ENCODE results near the gene ARSI. TPM values are rescaled to one million over a fixed set of nuclear protein-coding genes. Genes with fewer than 3 reads are reported as not detected.

ARSI gene
- total and polyA plus RNA-seq, 2 donors (not counting 3 experiments of a cell fraction or from before 2014, with no cell fraction given), result 0.17 to 0.20 TPM

GRCh38 chr5:150321784-150322183, 19.1 kb upstream of the ARSI start:
- CTCF ChIA-PET, result no interaction called here
- H3K4me2 ChIP-seq (ENCODE audit: insufficient read depth, low read length), result no peak overlapping the region
- POLR2A ChIA-PET, result no interaction called here

More at GRCh38 chr5:150321784-150322183, 19.1 kb upstream of the ARSI start:
- no peaks in the 10 kb centered on the region for H3K9me1 ChIP-seq (replicated peaks; ENCODE audit: control insufficient read depth, extremely low read depth, insufficient read depth, low read length)
- dilution Hi-C loops (cut with MboI; ENCODE audit: extremely low pct_ligation_motif_present, low sequenced_read_pairs) (no loop called here), intact Hi-C loops (cut with micrococcal nuclease) (no loop called here)
- TF ChIP-seq JUN (IDR thresholded peaks at IDR 0.05; ENCODE audit: borderline replicate concordance, insufficient read depth, insufficient read length, low read depth), result no peak
- TF ChIP-seq POLR2A (IDR thresholded peaks at IDR 0.05; ENCODE audit: low read depth, low read length), result no peak
- TF ChIP-seq FOS (IDR thresholded peaks at IDR 0.05; ENCODE audit: borderline replicate concordance, insufficient read depth, low read length), result no peak
- no peak for TF ChIP-seq MAX (IDR thresholded peaks at IDR 0.05; ENCODE audit: insufficient read depth, insufficient read length)
- no peak for TF ChIP-seq EZH2 (IDR thresholded peaks at IDR 0.05; ENCODE audit: borderline replicate concordance, low read depth, low read length, severe bottlenecking)
- TF ChIP-seq POLR2AphosphoS5 (IDR thresholded peaks at IDR 0.05; ENCODE audit: insufficient read depth, low read depth, low read length), result no peak
- no peak for TF ChIP-seq MYC (IDR thresholded peaks at IDR 0.05; ENCODE audit: low read depth, low read length)
- TF ChIP-seq GATA2 (IDR thresholded peaks at IDR 0.05; ENCODE audit: insufficient read depth, insufficient read length, low read depth, low read length), result no peak
- TF ChIP-seq, protein P1, sequence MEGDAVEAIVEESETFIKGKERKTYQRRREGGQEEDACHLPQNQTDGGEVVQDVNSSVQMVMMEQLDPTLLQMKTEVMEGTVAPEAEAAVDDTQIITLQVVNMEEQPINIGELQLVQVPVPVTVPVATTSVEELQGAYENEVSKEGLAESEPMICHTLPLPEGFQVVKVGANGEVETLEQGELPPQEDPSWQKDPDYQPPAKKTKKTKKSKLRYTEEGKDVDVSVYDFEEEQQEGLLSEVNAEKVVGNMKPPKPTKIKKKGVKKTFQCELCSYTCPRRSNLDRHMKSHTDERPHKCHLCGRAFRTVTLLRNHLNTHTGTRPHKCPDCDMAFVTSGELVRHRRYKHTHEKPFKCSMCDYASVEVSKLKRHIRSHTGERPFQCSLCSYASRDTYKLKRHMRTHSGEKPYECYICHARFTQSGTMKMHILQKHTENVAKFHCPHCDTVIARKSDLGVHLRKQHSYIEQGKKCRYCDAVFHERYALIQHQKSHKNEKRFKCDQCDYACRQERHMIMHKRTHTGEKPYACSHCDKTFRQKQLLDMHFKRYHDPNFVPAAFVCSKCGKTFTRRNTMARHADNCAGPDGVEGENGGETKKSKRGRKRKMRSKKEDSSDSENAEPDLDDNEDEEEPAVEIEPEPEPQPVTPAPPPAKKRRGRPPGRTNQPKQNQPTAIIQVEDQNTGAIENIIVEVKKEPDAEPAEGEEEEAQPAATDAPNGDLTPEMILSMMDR (IDR thresholded peaks at IDR 0.05; ENCODE audit: extremely low read depth in 1 of 2, insufficient read depth in 1 of 2, low read depth in 1 of 2, low read length in 2 of 2), result no peak
- no peak overlapping the region for H3K4me3 ChIP-seq (replicated peaks in 1 of 3; ENCODE audit: insufficient read depth in 1 of 3, low read depth in 1 of 3, low read length in 3 of 3)
- H3K4me1 ChIP-seq (ENCODE audit: control insufficient read depth, extremely low read depth, insufficient read depth, low read length), result peaks cover 24% of the 10 kb centered on the region
- FAIRE-seq (no peak), DNase-seq (ENCODE audit: low read depth, low spot score) (no peak)
- no peaks in the 10 kb centered on the region for H3K36me3 ChIP-seq (ENCODE audit: control insufficient read depth in 2 of 2, extremely low read depth in 1 of 2, insufficient read depth in 2 of 2, low read length in 2 of 2)
- no peak overlapping the region for H2AFZ ChIP-seq (ENCODE audit: low read depth, low read length)
- H3K9ac ChIP-seq (replicated peaks; ENCODE audit: extremely low read depth, insufficient read depth, low read length), result no peak overlapping the region
- H3K27ac ChIP-seq (ENCODE audit: insufficient read depth, low read depth, low read length), result no peak overlapping the region
- peaks cover 0 to 3% of the 10 kb centered on the region in 2 experiments for H3K27me3 ChIP-seq (ENCODE audit: control insufficient read depth in 2 of 2, insufficient read depth in 2 of 2, low read length in 2 of 2)
- no peaks in the 10 kb centered on the region for H3K79me2 ChIP-seq (ENCODE audit: control insufficient read depth, insufficient read depth, low read length)
- no TSS peak for BruUV-seq (replicated peaks)
- H3K9me3 ChIP-seq (replicated peaks; ENCODE audit: control insufficient read depth, insufficient read depth, low read length), result no peaks in the 10 kb centered on the region
- no peaks in the 10 kb centered on the region for H4K20me1 ChIP-seq (replicated peaks; ENCODE audit: control insufficient read depth, extremely low read depth, insufficient read depth, low read length)

All from endothelial cell of umbilical vein (primary cell).